PFSK-1 (cell line): ENCODE data around the gene COL12A1.

ENCODE experiments used
- FOXP2 ChIP-seq: optimal IDR thresholded peaks from 2 replicates; pipeline ENCODE3; 2011; ENCODE audit warnings: borderline replicate concordance, control low read depth, inconsistent platforms; ENCODE audit not compliant: insufficient read depth; ENCODE audit errors: extremely low read length, extremely low read depth
- POLR2AphosphoS5 ChIP-seq: IDR thresholded peaks from 2 replicates; pipeline ENCODE4 v1.6.1; 2012; ENCODE audit warnings: low read depth, mild to moderate bottlenecking, control low read depth, low read length, moderate library complexity
- SIN3A ChIP-seq: IDR thresholded peaks from 2 replicates; pipeline ENCODE4 v1.6.1; 2012; ENCODE audit warnings: mild to moderate bottlenecking, low read length, moderate library complexity, borderline replicate concordance; ENCODE audit not compliant: insufficient read depth
- TAF1 ChIP-seq: IDR thresholded peaks from 2 replicates; pipeline ENCODE4 v1.6.1; 2012; ENCODE audit warnings: low read length, control low read depth, borderline replicate concordance; ENCODE audit not compliant: insufficient read depth
- TF ChIP-seq, protein P1 (sequence below), 2 experiments: IDR thresholded peaks; 2 replicates each; pipeline versions ENCODE4 v1.6.1 to v1.8.0; 2011 to 2012; ENCODE audit warnings: low read depth in 2 of 2, low read length in 2 of 2, control low read depth in 1 of 2, inconsistent platforms in 1 of 2, mild to moderate bottlenecking in 1 of 2, moderate library complexity in 1 of 2; ENCODE audit not compliant: insufficient read depth in 1 of 2

Gene COL12A1

DNA sequence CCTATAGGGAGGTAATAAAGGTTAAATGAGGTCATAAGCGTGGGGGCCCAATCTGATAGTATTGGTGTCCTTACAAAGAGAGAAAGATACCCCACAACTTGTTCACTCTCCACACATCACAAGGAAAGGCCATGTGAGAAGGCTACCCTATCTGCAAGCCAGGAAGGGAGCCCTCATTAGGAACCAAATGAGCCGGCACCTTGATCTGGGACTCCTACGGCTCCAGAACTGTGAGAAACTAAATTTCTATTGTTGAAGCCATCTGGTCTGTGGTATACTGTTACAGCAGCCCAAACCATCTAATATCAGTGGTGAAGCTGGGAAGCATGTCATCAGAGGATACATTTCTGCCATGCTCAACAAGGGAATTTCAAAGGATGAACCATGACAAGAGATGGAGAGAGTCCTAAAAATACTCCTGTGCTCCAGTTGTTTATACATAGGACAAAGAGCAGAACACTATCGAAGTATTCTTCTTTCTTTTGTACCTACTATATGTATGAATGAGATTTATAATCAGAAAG, 27.3 kb upstream of the COL12A1 start:
- no peak for TF ChIP-seq TAF1
- TF ChIP-seq FOXP2 = no peak
- no peak for TF ChIP-seq POLR2AphosphoS5
- no peak for TF ChIP-seq SIN3A
- TF ChIP-seq, protein P1, sequence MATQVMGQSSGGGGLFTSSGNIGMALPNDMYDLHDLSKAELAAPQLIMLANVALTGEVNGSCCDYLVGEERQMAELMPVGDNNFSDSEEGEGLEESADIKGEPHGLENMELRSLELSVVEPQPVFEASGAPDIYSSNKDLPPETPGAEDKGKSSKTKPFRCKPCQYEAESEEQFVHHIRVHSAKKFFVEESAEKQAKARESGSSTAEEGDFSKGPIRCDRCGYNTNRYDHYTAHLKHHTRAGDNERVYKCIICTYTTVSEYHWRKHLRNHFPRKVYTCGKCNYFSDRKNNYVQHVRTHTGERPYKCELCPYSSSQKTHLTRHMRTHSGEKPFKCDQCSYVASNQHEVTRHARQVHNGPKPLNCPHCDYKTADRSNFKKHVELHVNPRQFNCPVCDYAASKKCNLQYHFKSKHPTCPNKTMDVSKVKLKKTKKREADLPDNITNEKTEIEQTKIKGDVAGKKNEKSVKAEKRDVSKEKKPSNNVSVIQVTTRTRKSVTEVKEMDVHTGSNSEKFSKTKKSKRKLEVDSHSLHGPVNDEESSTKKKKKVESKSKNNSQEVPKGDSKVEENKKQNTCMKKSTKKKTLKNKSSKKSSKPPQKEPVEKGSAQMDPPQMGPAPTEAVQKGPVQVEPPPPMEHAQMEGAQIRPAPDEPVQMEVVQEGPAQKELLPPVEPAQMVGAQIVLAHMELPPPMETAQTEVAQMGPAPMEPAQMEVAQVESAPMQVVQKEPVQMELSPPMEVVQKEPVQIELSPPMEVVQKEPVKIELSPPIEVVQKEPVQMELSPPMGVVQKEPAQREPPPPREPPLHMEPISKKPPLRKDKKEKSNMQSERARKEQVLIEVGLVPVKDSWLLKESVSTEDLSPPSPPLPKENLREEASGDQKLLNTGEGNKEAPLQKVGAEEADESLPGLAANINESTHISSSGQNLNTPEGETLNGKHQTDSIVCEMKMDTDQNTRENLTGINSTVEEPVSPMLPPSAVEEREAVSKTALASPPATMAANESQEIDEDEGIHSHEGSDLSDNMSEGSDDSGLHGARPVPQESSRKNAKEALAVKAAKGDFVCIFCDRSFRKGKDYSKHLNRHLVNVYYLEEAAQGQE (IDR thresholded peaks at IDR 0.05; ENCODE audit: insufficient read depth in 1 of 2, low read depth in 2 of 2, low read length in 2 of 2) = no peak

DNA sequence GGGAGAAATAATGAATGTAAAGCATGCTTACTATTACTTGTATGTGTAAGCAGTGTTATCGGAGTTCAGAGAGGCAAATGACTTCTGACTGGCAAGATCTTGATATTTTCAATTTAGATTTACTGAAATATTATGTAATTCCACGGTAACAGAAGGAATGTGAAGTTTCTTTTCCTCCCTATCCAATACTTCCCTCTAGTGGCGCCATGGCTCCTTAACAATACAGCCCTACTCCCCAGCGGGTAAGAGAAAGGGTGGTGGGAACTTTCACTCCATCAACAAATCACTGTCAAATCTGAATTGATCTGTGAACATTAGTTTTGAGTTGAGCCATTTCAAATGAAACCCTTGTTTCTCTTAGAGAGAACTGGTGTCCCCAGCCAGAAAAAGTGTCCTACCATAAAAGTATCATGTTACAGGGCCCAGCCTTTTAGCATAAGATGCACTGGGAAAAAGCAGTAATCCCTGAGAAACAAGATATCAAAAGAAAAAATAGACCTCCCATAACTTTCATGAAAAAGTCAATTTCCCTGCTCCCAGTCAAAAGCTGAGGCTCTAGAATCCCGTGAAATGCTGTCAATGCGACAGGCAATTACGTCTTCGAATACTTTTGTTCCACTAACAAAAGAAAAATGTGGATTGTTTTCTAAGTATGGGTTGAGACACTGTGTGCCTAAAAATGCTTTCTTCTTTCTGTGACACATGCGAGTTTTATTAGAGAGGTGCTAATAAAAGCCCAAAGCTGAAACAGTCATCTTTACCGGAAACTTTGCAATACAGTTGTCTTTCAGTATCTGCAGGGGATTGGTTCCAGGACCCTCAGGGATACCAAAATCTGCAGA, 24.9 kb upstream of the COL12A1 start:
- TF ChIP-seq POLR2AphosphoS5 (no peak), TAF1 (no peak)
- TF ChIP-seq, protein P1 (IDR thresholded peaks at IDR 0.05; ENCODE audit: insufficient read depth in 1 of 2, low read depth in 2 of 2, low read length in 2 of 2) = no peak

DNA sequence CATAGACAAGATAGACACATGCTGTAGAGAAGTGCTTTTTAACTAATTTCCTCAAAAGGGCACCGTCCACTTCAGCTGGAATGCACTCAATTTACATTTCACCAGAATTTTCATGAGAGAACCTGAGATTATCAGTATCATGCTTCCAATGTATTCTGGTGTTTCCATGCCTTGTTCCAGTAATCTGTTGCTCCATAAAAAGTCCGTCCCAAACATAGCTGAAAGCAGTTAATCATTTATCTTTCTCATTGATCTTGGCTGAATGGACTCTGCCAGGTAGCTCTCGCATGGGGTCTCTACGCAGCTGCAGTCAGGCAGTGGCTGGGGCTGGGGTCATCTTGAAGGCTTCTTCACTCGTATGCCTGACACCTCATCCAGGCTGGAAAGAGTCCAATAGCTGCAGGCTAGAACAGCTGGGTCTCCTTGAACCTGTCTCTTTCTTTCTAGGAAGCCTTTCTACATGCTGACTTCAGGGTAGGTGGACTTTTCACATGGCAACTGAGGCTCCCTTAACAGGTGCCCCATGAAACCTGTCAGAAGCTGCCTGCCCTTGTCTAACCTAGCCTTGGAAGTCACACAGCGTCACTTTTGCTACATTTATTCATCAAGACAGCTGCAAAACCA, 18.6 kb upstream of the COL12A1 start:
- TF ChIP-seq TAF1 = no peak
- no peak for TF ChIP-seq FOXP2
- no peak for TF ChIP-seq POLR2AphosphoS5
- no peak for TF ChIP-seq SIN3A
- TF ChIP-seq, protein P1 (IDR thresholded peaks at IDR 0.05; ENCODE audit: insufficient read depth in 1 of 2, low read depth in 2 of 2, low read length in 2 of 2) = no peak

DNA sequence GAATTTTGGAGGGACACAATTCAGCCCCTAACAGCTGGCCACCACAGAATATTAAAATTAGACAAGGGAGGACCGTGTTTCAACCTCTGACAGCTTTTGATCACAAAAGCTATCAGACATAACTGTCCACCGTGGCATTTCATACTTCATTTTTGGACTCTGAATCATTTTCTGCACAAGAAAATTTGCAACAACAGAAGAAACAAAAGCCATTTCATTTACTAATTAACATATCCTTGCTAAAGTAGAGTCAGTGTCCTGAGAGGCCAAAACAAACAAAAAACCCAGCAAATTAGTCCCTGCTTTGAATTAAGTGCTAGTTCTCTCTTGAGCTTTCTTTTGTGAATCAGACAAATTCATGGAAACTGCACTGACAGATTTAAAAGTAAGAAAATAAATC, 17.6 kb upstream of the COL12A1 start:
- TF ChIP-seq POLR2AphosphoS5 (no peak), TAF1 (no peak), SIN3A (no peak), FOXP2 (no peak)
- TF ChIP-seq, protein P1 (IDR thresholded peaks at IDR 0.05; ENCODE audit: insufficient read depth in 1 of 2, low read depth in 2 of 2, low read length in 2 of 2) = no peak
